ENCODE results near the gene SLC35G6.

Gene SLC35G6

DNA sequence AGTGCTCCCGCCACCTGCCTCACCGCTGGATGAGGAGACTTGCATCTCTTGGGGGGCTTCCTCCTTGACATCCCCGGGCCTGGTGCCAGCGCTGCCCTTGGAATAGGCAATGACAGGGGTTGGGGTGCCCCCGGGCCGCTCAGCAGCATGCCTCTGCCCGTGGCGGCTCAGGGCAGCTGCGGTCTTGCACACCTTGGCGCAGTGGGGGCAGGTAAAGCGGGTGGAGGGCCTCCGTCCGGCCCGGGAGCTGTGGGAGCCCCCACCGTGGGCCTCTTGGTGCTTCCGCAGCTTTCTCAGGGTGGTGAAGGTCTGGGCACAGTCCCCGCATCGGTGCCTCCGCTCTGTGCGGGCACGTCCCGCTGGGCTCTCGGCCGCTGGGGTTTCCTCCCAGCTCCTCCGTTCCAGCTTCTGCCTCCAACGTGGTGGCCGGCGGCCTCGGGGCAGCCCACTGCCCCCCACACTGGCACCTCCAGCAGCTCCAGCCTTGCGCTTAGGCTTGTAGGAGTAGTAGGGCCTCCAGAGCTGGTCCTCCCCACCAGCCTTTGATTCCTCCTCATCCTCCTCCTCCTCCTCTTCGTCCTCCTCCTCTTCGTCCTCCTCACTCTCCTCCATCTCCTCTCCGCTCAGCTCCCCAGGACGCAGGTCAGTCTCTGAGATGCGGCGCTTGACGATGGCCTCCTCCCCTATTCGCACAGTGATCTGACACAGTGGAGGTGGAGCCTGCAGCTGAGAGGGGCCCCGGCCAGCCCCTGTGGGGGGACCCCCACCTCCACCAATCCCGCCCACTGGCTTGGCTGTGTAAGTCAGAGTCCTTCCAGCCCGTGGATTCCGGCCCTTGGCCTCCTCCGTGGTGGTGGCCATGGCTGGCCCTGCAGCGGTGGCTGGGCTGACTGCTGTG, 18.5 kb upstream of the SLC35G6 start:
- FAIRE-seq: no peak
- TF ChIP-seq, protein P1, sequence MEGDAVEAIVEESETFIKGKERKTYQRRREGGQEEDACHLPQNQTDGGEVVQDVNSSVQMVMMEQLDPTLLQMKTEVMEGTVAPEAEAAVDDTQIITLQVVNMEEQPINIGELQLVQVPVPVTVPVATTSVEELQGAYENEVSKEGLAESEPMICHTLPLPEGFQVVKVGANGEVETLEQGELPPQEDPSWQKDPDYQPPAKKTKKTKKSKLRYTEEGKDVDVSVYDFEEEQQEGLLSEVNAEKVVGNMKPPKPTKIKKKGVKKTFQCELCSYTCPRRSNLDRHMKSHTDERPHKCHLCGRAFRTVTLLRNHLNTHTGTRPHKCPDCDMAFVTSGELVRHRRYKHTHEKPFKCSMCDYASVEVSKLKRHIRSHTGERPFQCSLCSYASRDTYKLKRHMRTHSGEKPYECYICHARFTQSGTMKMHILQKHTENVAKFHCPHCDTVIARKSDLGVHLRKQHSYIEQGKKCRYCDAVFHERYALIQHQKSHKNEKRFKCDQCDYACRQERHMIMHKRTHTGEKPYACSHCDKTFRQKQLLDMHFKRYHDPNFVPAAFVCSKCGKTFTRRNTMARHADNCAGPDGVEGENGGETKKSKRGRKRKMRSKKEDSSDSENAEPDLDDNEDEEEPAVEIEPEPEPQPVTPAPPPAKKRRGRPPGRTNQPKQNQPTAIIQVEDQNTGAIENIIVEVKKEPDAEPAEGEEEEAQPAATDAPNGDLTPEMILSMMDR (IDR thresholded peaks at IDR 0.05; ENCODE audit: insufficient read depth, missing control alignments): no peak
- DNase-seq (ENCODE audit: insufficient read length, low spot score): no peak

DNA sequence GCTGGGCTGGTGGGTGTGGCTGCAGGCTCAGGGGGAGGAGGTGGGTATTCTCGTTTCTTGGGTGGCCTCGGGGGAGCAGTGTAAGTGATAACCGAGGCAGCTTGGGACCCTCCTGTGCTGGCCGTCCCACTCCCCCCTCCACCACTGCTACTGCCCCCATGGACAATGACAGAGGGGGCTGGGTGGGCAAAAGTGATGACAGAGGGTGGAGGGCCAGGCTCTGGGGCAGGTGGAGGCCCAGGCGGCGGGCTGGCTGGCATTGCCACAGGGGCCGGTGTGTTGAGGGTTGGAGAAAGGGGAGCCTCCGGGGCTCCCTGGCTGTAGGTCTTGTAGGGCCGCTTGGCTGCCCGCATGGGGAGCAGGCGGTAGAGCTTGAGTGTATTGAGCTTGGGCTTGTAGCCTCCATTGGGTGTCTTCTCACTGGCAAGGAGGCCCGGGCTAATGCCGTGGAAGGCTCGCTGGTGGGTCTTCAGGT, 17.8 kb upstream of the SLC35G6 start:
- no peak for FAIRE-seq
- DNase-seq (ENCODE audit: insufficient read length, low spot score): no peak
- TF ChIP-seq, protein P1 (IDR thresholded peaks at IDR 0.05; ENCODE audit: insufficient read depth, missing control alignments): no peak

DNA sequence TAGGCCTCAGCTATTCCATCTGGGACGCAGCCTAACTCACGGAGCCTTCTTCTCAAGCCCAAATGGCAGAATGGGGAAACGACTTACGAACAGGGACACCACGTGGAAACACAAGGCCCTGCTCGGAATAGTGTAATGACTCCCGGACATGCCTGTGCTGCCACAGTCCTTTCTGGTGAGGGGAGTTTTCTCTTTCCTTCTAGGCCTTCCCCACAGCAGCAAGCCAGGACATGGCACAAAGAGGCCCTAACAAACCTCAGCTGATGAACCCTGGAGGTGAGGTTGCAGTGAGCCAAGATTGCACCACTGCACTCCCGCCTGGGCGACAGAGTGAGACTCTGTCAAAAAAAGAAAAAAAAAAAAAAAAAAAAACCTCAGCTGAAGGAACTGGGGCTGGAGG, 17.2 kb upstream of the SLC35G6 start:
- TF ChIP-seq, protein P1 (IDR thresholded peaks at IDR 0.05; ENCODE audit: insufficient read depth, missing control alignments): no peak
- DNase-seq (ENCODE audit: insufficient read length, low spot score): no peak
- FAIRE-seq: no peak

DNA sequence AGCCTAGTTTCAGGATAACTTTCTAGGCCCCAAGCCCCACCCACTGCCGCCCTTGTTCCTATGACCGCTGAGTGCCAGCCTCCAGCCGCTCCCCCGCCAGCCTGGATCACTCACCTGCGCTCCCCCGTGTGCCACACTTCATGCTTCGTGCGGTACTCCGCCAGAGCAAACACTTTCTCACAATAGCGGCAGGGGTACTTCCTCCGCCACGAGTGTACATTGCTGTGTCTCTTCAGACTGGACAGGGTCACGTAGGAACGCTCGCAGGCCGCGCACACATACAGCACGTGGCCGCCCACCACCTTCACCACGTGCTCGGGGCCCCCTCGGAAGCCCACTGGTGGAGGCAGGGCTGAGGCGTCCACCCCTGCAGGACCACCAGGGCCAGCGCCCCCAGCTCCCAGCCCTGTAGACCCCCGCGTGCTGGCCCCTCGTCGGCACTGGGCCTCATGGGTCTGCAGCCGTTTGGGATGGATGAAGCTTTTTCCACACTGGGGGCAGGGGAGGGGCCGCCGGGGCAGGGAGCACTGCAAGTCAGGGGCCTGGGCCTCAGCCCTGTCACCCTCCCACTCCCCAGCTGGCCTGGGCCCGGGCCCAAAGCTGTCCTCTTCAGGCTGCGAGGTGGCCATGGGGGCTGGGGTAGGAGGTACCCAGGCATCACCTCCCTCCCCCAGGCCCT, 15.5 kb upstream of the SLC35G6 start:
- TF ChIP-seq, protein P1 (IDR thresholded peaks at IDR 0.05; ENCODE audit: insufficient read depth, missing control alignments): no peak

DNA sequence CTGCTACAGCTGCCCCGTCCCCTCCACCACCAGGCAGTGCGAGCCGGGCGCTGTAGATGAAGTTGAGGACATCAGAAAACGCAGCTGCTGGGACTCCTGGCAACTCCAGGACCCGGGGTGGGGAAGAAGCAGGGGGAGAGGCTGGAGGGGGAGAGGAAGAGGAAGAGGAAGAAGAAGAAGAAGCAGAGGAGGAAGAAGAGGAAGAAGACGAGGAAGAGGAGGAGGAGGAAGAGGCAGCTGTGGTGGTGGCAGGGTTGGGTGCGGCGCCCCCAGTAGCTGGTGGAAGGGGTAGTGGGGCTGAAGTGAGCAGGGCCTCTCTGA, 15.0 kb upstream of the SLC35G6 start:
- TF ChIP-seq, protein P1 (IDR thresholded peaks at IDR 0.05; ENCODE audit: insufficient read depth, missing control alignments): no peak
- FAIRE-seq (no peak), DNase-seq (ENCODE audit: insufficient read length, low spot score) (no peak)

More for the DNA sequence above, 15.5 kb upstream of the SLC35G6 start:
- no peak for DNase-seq (ENCODE audit: insufficient read length, low spot score)
- FAIRE-seq: no peak

DNA sequence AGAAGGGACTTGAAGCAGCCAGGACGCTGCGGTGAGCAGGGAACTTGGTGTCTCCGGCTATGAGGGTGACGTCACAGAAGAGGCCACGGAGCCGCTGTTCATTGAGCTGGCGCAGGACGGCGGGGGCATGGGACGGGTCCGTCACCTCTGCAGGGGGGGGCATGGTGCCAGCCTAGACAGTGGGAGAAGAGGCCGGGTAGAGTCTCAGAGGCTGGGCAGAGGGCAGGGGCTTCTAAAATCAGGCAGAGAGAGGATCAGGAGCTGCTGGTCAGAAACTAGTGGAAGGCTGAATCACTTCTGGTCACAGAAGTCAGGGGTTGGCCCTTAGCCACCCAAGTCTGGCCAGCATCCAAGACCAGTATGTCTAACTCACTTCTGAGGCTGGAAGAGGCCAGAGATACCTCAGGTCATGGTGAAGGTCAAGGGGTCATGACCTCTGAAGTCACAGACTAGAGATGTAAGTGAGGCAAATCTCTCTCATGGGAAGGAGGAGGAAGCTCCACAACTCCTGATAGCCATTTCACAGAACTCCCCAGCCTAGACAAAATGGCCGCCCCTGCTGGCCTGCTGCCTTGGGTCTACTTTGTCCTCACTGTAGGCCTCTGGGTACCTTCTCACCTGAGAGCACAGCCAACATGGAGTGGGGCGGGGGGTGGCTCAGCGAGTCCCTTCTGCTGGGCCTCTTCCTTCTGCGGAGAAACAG, 14.5 kb upstream of the SLC35G6 start:
- no peak for FAIRE-seq
- DNase-seq (ENCODE audit: insufficient read length, low spot score): no peak
- TF ChIP-seq, protein P1 (IDR thresholded peaks at IDR 0.05; ENCODE audit: insufficient read depth, missing control alignments): no peak
